Bronchial epithelial cell (primary cell): ENCODE measurements around the gene GLRX2. TPM values are rescaled to one million over a fixed set of nuclear protein-coding genes. Genes with fewer than 3 reads are reported as not detected.

ENCODE experiments used
- DNase-seq: peaks from one replicate; pipeline ENCODE4 v3.0.0-alpha.2; 2010; ENCODE audit warnings: low read depth
- FAIRE-seq: peaks from 2 replicates; lab custom pipeline; 2011; peaks lifted over from hg19 to GRCh38; lab: Jason Lieb, UNC
- H3K27me3 ChIP-seq: 2 replicates; pipeline ENCODE4 v1.5.1; 2011; ENCODE audit warnings: low read length; ENCODE audit not compliant: control insufficient read depth, insufficient read depth
- H3K36me3 ChIP-seq: 2 replicates; pipeline ENCODE4 v1.5.1; 2011; ENCODE audit warnings: low read length; ENCODE audit not compliant: control insufficient read depth, insufficient read depth
- H3K4me3 ChIP-seq: 2 replicates; pipeline ENCODE4 v1.5.1; 2011; ENCODE audit warnings: mild to moderate bottlenecking, low read depth, low read length, control low read depth
- total RNA-seq: library from RNA; depleted of rRNA; stranded (reverse); fragments of >200 nt; gene quantifications from 2 replicates; pipeline ENCODE4 v1.2.1, GENCODE V29; 2014
- TF ChIP-seq, protein P1 (sequence below): IDR thresholded peaks from 2 replicates; pipeline ENCODE4 v1.5.1; 2011; ENCODE audit warnings: mild to moderate bottlenecking, moderate library complexity, low read length, control low read depth, inconsistent platforms; ENCODE audit not compliant: insufficient read depth, severe bottlenecking

Gene GLRX2
- total RNA-seq, 1 donor from 2014 or later = 5.0 TPM

DNA sequence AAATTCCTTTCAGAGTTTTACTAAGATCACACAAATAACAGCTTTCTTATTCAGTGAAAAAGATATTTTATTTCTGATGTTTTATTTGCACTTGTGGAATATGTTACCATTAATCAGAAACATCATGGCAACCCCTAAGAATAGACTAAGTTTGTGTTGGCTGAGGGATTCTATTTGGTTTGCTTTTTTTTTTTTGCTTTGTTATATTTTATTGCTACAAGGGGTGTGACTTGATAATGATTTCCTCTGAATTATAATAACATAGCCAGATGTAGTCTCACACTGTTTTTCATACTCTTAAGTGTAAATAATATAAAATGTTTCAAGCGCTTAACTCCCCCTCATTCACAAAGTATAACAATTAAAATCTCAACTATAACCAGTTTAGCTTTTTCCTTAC, 20.0 kb downstream of the GLRX2 start:
- Histone ChIP-seq H3K27me3 (no peaks in the 10 kb centered on the region), H3K4me3 (no peak overlapping the region), H3K36me3 (peaks cover 2% of the 10 kb centered on the region)
- FAIRE-seq = no peak
- no peak for DNase-seq
- TF ChIP-seq, protein P1, sequence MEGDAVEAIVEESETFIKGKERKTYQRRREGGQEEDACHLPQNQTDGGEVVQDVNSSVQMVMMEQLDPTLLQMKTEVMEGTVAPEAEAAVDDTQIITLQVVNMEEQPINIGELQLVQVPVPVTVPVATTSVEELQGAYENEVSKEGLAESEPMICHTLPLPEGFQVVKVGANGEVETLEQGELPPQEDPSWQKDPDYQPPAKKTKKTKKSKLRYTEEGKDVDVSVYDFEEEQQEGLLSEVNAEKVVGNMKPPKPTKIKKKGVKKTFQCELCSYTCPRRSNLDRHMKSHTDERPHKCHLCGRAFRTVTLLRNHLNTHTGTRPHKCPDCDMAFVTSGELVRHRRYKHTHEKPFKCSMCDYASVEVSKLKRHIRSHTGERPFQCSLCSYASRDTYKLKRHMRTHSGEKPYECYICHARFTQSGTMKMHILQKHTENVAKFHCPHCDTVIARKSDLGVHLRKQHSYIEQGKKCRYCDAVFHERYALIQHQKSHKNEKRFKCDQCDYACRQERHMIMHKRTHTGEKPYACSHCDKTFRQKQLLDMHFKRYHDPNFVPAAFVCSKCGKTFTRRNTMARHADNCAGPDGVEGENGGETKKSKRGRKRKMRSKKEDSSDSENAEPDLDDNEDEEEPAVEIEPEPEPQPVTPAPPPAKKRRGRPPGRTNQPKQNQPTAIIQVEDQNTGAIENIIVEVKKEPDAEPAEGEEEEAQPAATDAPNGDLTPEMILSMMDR = no peak

DNA sequence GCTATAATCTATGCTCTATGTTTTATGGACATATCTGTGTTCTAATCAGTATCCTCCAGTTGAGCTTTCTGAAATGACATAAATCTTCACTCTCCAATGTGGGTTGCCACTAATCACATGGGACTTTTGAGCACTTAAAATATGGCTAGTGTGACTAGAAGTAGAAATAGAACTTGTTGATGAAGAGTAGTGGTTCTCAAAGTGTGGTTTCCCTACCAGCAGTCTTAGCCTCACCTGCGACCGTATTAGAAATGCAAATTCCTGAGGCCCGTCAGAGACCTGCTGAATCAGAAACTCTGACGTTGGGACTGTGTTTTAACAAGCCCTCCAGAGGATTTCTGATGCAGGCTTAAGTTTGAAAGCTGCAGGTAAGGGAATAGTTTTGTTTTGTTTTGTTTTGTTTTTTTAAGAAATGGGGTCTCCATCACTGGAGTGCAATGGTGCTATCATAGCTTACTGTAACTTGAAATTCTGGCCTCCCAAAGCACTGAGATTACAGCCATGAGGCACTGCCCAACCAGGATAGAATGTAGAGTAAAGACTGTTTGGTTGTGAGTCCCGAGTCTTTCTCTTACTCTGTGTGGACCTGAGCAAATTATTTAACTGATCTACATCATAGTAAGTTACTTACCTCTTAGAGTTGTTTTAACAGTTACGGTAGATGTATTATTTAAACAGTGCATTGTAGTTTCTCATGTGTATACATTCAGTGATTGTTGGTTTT, 21.7 kb downstream of the GLRX2 start:
- FAIRE-seq = no peak

DNA sequence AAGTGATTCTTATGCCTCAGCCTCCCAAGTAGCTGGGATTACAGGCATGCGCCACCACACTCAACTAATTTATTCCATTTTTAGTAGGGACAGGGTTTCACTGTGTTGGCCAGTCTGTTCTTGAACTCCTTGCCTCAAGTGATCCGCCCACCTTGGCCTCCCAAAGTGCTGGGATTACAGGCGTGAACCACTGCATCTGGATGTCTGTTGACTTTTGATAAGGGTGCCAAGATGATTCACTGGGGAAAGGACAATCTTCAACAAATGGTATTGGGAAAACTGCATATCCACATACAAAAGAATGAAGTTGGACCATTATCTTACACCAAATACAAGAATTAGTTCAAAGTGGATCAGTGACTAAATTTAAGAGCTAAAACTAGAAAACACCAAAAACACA, 26.0 kb downstream of the GLRX2 start:
- FAIRE-seq (no peak), DNase-seq (no peak)
- Histone ChIP-seq H3K36me3 (no peaks in the 10 kb centered on the region), H3K27me3 (no peaks in the 10 kb centered on the region), H3K4me3 (no peak overlapping the region)
- TF ChIP-seq, protein P1 = no peak

More for the DNA sequence above, 21.7 kb downstream of the GLRX2 start:
- no peak overlapping the region for H3K4me3 ChIP-seq
- no peaks in the 10 kb centered on the region for H3K27me3 ChIP-seq
- H3K36me3 ChIP-seq = peaks cover 2% of the 10 kb centered on the region
- DNase-seq = peak; percentile 26
- TF ChIP-seq, protein P1 = no peak

DNA sequence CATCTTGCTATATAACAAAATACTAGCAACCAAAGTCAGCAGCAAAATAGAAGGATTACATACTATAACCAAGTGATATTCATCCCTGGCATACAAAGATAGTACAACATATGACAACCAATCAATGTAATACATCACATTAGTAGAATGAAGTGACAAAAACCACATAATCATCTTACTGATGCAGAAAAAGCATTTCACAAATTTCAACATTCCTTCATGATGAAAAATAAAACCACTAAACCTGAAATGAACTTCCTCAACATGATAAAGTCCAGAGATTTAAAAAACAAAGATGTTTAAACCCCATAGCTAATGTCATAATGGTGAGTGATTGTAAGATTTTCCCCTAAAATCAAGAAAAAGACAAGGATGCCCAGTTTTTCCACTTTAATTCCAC, 27.2 kb downstream of the GLRX2 start:
- DNase-seq (no peak), FAIRE-seq (no peak)
- TF ChIP-seq, protein P1 = no peak
- H3K36me3 ChIP-seq = no peaks in the 10 kb centered on the region
- no peak overlapping the region for H3K4me3 ChIP-seq
- H3K27me3 ChIP-seq = no peaks in the 10 kb centered on the region

DNA sequence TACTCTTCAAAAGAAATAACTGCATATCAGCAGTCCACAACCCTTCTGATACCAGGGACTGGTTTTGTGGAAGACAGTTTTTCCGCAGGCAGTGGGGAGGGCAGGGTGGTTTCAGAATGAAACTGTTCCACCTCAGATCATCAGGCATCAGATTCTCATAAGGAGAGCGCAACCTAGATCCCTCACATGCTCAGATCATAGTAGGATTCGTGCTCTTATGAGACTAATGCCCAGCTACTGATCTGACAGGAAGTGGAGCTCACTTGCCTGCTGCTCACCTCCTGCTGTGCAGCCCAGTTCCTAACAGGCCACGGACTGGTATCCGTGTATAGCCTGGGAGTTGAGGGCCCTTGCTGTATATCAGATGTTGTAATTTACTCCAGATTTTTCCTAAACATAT, 34.3 kb downstream of the GLRX2 start:
- Histone ChIP-seq H3K36me3 (peaks cover 4% of the 10 kb centered on the region), H3K27me3 (no peaks in the 10 kb centered on the region), H3K4me3 (no peak overlapping the region)
- no peak for DNase-seq
- no peak for FAIRE-seq
- TF ChIP-seq, protein P1 = no peak

DNA sequence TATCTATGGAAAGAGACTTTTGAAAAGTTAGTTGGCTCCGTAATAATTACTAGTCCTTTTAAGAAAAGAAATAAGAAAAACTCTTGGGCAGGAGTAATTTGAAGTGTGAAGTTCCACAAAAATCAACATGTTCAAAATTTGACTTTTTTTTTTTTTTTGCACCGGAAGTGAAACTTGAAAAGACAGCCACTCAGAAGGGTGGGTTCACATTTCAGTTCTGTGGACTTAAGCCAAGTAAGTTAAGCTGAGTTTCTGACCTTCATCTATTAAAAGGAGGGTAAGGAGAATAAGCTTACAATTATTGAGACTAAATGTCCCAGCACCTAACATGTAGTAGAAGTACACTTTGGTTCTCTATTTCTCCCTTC, 34.8 kb downstream of the GLRX2 start:
- H3K27me3 ChIP-seq = no peaks in the 10 kb centered on the region
- TF ChIP-seq, protein P1 = no peak
- FAIRE-seq (no peak), DNase-seq (no peak)
- H3K36me3 ChIP-seq = peaks cover 4% of the 10 kb centered on the region
- no peak overlapping the region for H3K4me3 ChIP-seq
